RCC 7860 (cell line): ENCODE data around the gene SYT9.

Experiments
- DNase-seq: peaks from one replicate; pipeline ENCODE4 v3.0.0-alpha.2; 2015; ENCODE audit warnings: low spot score
- FAIRE-seq: peaks from 2 replicates; lab custom pipeline; 2012; peaks lifted over from hg19 to GRCh38; lab: Jason Lieb, UNC

Gene SYT9, protein sequence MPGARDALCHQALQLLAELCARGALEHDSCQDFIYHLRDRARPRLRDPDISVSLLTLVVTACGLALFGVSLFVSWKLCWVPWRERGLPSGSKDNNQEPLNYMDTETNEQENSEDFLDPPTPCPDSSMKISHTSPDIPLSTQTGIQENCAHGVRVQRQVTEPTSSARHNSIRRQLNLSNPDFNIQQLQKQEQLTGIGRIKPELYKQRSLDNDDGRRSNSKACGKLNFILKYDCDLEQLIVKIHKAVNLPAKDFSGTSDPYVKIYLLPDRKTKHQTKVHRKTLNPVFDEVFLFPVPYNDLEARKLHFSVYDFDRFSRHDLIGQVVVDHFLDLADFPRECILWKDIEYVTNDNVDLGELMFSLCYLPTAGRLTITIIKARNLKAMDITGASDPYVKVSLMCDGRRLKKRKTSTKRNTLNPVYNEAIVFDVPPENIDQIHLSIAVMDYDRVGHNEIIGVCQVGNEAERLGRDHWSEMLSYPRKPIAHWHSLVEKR

DNA sequence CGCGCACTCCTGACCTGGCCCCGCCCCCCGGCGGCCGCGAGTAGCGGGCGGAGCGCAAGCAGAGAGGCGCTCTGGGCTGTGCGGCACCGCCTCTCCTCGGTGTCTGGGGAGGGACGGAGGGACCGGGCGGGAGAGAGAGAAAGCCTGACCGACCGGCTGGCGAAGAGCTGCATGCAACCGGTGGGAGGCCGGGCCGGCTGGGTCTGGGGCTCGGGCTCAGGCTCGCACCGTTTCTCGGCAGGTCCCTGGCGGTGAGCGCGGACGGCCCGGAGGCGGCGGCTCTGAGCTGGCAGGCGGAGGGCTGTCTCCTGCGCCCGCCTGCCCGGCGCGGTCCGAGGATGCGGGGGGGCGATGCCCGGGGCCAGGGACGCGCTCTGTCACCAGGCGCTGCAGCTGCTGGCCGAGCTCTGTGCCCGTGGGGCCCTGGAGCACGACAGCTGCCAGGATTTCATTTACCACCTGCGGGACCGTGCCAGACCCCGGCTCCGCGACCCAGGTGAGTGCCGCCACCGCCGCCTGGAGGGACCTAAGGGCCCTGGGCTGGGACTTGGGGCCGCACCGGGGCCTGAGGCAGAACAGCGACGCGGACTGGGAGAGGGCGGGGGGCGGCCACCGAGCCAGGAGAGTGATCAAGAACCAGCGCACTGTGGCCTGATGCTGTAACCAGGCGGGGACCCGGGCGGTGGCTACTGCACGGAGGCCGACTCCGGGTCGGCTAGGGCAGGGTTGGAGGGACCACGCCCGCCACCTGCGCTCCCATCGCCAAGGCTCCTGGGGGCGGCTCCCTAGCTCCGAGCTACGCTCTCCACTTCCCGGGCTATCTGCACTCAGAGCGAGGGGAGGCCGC lies at the start of gene SYT9:
TSS of gene SYT9 (plus strand) at position 69 of the 847 bp plus-strand sequence. CDS start at position 352, 283 bp downstream.
- DNase-seq (no peak), FAIRE-seq (no peak)

DNA sequence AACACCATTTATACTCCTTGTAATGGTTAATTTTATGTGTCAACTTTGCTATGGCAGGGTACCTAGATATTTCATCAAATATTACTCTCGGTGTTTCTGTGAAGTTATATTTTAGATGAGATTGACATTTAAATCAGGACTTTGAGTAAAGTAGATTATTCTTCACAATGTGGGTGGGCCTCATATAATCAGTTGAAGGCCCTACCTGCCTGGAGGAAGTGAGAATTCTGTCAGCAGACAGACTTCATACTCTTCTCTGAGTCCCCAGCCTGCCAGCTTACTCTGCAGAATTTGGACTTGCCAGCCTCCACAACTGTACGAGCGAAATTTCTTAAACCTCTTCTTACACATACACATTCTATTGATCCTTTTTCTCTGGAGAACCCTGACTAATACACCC lies 49.3 kb upstream of the SYT9 start:
- FAIRE-seq, result no peak
- no peak for DNase-seq

DNA sequence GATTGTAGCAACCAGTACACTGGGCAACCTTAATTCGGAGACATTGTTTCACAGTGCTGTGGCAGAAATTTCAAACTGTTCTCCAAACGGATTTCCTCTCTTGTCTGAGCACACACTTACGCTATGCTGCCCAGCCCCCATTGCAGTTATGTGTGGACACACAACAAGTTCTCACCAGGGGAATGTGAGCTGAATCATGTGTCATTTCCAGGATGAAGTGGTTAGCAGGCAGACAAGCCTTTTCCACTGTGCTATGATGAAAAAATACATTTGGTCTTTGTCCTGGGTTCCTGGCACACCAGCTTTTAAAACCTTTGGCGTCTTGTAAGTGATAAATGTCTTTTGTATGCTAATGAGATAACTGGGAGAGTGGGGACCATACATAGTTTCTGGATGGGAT lies 46.9 kb upstream of the SYT9 start:
- FAIRE-seq (no peak), DNase-seq (no peak)

DNA sequence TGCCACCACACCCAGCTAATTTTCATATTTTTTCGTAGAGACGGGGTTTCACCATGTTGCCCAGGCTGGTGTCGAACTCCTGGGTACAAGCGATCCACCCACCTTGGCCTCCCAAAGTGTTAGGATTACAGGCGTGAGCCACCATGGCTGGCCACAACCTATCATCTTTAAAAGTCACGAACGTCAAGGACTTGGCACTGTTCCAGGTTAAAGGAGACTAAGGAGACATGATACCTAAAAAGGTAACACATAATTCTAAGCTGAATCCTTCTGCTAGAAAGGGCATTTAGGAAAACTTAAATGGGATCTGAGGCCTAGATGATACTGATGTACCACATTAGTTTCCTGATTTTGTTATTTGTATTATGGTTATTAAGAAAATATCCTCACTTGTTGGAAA lies 43.3 kb upstream of the SYT9 start:
- FAIRE-seq, result no peak
- no peak for DNase-seq

DNA sequence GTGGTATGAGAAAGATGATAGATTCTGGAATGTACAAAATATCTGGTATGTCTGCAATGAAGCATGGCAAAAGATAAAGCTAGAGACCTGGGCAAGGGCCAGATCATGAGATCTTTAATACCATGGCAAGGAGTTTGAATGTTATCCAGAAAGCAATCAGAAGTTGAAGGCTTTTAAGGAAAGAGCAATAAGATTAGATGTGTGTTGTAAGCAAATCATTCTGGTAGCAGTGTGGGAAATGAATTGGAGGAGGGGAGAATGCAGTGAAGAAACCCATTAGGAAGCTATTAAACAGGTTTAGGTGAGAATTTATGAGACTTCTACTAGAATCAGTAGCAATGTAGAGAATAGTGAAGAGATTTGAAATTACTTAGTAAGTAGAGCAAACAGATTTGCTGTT lies 32.2 kb upstream of the SYT9 start:
- DNase-seq (no peak), FAIRE-seq (no peak)

DNA sequence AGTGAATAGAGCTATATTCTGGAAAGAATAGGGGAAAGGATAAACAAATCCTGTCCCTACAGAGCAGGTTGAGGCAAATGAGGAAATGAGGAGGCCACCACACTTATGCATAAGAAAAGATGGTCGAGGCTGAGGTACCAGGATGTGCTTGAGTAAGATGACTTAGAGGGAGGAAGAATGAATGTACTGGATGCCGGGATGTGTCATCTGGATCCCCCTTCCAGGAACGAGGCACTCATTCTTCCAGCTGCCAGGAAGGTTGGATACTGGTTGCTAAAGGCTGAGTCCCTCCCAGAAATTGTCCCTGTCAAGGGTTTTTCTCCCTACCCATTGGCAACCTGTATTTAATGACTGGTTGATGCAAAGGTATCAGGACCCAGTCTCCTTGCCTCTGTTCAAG lies 31.1 kb upstream of the SYT9 start:
- no peak for DNase-seq

DNA sequence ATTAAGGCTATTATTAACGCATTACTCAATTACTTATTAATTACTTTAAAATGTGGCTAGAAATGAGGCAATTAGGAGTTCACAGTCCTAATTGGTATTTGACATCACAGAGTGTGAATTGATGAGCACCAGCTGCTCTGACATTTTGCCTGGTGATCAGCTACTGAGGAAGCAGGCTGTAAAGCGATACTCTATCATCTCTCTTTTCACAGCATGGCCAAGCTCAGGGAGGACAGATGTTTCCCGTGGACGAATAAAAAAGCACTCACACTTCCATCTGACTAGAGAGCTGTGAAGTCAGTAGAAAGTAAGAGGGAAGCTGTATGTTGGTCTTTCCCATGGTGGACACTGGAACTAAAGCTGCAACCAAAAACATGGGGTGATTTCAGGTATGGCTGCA lies 29.1 kb upstream of the SYT9 start:
- FAIRE-seq (no peak), DNase-seq (no peak)

More for the DNA sequence above, 31.1 kb upstream of the SYT9 start:
- no peak for FAIRE-seq

DNA sequence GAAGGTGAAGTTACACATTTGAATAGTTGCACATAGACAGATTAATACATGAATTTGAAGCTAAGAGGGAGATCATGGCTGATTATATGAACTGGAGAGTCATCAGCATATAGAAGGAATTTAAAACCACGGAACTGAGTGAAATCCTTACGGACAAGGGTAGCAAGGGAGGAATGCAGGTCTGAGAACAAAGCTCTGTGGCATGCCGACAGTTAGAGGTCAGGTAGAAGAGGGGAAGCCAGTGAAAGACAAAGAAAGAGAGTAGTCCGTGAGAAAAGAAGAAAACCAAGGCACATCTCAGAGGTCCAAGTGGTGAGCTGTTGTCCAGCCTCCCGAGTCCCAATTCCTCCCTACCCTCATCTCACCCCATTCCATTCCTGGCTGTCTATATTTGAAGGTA lies 11.8 kb upstream of the SYT9 start:
- FAIRE-seq (no peak), DNase-seq (no peak)

DNA sequence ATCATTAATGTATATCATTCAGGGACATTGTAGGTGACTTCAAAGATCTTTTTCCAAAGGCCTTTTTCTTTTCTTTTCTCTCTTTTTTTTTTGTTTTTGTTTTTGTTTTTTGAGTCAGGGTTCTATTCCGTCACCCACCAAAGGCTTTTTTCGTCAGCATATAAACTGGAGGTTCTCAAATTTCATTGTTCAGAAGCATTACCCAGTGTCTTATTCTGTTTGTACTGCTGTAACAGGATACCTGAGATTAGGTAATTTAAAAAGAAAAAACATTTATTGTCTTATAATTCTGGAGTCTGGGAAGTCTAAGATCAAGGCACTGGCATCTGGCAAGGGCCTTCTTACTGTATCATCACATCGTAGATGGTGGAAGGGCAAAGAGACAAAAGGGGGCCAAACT lies 6.4 kb upstream of the SYT9 start:
- DNase-seq, result no peak
- FAIRE-seq, result no peak

DNA sequence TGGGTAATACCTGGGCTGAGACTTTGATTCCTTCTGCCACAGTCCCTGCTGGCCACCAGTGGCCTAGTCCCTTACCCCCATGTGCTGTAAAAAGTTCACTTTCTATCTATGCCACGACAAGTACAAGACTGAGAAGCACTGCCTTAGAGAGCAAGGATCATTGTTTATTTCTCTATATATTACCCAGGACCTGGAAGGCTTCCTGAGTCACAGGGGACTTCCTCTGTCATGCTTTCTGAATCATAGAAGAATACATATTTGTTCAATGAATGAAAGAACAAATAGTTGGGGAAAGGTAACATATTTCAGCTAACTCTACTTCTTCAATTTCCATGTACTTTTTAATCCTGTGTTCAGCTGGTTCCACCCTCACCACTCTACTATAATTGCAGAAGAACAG lies 5.5 kb upstream of the SYT9 start:
- FAIRE-seq (no peak), DNase-seq (no peak)

DNA sequence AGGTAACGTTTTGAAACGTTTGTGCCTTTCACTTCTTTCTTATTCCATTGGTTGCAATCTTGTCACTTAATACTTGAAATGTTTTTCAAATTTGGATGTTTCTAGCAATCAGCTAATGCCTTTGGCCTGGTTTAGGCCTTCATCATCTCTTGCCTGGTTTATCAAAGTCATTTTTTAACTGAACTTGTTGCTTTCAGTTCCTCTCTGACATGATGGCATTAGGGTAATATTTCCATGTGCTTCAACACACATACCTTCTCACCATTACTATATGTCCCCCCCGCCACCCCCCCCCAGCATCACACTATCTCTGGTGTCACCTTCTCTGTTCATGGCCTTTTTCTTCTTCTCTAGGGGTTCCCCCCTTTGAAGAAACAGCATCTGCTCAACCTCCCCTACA lies 1.5 kb upstream of the SYT9 start:
- no peak for FAIRE-seq
- no peak for DNase-seq

DNA sequence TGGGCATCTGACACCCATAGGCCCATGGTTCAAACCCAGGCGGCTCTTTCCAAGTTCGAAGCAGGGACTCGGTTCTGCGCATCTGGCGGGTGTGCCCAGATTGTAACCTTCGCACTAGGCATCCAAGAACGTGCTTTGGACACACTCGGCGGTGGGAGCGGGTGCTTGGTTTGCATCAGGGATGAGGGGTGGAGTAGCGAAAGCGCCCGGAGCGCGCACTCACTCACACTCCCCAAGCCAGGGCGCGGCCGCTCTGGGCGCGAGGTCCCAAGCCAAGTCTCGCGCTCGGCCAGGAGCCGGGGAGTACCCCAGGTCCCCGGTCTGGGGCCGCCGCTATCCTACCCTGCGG lies 243 bp upstream of the SYT9 start:
- DNase-seq, result no peak
- no peak for FAIRE-seq

DNA sequence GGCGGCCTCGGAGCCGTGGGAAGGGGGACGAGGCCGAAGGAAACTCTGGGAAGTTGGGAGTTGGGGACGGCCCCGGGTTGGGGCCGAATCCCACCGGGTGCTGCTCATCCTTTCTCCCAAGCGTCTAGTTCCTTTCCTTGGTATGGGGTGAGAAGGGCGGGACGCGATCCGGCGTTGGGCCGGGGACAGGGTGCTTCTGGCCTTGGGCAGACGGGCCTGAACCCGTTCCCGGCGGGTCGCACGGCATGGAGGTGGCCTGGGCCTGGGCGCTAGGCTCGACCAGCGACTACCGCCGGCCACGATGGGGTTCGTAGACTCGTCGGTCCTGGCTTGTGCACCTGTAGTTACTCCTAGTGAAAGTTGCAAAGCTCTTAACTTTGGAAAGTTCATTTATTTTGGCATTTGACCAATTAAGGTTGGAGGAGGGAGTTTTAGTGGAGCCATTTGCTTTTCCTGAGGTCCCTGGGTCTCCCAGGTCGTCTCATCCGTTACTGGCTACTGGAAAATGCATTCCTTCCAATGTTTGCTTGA lies 1.0 kb downstream of the SYT9 start:
- FAIRE-seq, result no peak
- no peak for DNase-seq

DNA sequence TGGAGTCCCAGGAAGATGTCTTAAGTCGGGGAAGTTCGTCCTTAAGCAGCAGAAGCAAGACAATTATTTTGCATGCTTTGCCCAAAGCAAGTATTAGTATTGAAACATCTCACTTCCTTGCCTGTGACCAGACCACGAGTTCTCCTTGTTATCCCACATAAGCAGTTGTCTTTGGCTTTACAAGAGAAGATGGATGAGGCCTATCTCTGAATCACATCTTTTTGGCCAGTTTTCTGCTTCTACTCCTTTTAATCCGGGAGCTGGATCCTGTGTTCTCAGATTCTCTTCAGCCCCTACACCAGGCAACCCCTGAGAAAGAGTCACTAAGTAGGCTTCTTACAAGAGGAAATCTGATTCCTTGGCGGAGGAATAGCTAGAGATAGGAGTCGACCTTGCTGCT lies 2.1 kb downstream of the SYT9 start:
- DNase-seq (no peak), FAIRE-seq (no peak)

DNA sequence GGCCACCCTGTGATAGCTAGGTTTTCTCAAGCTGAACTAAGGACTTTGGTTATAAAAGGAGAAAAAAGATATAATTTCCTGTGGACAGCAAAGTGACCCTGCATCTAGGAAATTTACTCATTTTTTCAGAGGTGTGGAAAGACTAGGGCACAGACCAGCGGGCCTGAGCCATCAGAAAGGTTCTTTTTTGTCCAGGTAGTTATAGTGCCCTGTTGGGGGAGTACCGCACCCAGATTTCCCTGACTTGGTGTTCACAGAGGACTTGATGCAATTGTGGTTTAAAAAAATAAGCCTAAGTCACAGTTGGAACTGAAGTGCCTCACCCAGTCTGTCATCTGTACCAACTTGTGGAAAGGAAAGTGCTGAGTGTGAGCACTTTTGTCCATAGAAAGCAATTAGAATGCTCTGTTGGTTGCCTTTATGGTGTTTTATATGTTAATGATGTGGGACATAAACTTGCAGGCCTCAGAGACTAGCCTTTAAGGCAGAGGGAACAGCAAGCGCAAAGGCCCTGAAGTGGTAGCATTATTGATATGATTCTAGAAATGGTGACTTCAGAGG lies 3.1 kb downstream of the SYT9 start:
- DNase-seq, result no peak

DNA sequence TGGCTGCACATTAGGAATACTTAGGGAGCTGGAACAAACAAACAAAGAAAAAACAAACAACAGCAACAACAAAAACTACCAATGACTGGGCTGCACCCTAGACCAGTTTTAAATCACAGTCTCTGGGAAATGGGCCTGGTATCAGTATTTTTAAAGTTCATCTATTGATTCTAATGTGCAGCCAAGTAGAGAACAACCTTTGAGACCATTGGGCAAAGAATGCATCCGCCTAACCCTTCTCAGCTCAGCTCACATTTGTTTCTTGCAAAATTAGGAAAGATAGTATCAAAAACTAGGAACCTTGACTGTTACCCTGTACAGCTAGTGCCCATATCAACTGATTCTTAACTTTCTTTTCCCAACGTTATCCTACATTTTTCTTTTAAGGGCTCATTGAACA lies 5.2 kb downstream of the SYT9 start:
- DNase-seq (no peak), FAIRE-seq (no peak)

More for the DNA sequence above, 3.1 kb downstream of the SYT9 start:
- no peak for FAIRE-seq

DNA sequence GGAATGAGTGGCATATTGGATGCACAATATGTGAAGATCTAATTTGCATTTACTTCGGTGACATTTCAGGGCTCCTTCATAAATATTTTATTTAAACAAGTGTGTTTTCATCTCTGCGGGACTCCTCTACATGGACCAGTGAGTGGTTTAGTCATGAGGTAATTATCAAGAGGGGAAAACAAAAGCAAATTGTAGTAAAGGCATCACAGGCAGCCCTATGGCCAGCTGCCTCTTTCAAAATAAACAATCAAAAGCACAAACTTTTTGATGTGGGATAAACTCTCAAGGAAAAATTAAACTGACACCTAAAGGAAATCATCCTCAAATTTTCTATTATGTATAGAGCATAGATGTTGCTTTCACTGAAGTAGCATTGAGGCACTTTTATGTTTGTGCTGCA lies 6.0 kb downstream of the SYT9 start:
- DNase-seq (no peak), FAIRE-seq (no peak)

DNA sequence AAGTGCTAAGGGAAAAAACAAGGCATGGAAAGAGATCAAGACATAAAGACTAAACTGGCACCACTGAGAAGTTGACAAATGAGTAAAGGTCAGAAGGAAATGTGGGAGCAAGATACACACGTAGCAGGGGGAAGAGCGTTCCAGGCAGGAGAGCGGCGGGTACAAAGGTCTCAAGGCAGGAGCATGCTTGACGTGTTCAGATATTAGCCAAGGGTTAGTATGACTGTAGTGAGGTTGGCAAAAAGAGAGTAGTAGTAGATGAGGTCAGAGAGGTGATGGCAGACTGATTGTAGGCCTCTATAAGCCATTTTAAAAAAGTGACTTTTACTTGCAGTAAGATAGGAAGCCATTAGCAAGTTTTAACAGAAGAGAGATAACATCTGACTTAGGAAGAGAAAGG lies 9.9 kb downstream of the SYT9 start:
- FAIRE-seq, result no peak
- no peak for DNase-seq

DNA sequence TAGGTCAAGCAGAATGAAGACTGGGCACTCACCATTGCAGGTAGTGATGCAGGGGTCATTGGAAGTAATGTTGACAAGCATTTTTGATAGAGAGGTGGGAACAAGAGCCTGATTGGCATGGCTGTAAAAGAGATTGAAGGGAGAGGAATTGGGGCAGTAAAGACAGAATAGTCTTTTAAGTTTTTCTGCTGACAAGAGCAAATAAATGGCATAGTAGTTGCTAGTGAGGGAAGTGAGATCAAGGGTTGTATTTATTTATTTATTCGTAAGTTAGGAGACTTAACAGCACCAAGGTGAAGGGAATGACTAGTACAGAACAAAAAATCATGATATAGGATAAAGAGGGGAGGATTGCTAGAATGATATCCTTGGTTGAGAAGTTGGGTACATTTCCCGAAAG lies 11.0 kb downstream of the SYT9 start:
- no peak for FAIRE-seq

DNA sequence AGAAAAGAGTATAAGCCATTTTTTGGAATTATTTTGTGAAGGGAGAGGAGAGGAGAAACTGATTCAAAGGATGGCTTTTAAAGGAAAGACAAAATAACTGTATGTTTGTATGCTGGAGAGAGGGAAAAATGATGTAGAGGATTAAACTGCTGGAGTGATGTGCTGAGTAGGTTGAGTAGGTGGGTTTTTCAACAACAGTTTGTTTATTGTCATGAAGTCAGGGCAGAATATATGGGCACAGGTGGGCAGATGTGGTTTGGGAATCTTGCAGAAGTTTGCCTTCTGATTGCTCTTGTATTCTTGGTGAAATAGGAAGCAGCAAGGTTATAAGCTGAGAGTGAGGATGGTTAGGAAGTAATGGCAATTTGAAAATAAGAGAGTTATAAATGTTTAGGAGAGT lies 12.1 kb downstream of the SYT9 start:
- DNase-seq, result no peak
- no peak for FAIRE-seq

More for the DNA sequence above, 11.0 kb downstream of the SYT9 start:
- no peak for DNase-seq

DNA sequence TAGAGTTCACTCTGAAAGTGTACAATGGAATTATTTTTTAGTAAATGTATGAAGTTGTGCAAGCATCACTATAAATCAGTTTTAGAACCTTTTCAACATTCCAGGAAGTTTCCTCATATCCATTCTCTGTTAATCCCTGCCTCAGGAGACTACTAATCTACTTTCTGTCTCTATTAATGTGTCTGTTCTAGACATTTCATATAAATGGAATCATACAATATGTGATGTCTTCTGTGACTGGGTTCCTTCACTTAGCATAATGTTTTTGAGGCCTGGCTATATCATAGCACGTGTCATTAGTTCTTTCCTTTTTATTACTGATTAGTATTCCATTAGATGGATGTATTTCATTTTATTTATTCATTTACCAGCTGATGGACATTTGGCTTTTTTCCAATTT lies 17.1 kb downstream of the SYT9 start:
- DNase-seq (no peak), FAIRE-seq (no peak)
